GM21423 (cell line): ENCODE results near the gene NUP153.
"Not testable (repeated sequence)": the region's sequence is repeated elsewhere in the genome, so short reads cannot be mapped to it uniquely, and the experiment has no call there.

Source experiments
- ATAC-seq: cut with Tn5 transposase; IDR thresholded peaks from one replicate; pipeline ENCODE4 v1.9.1; 2021; ENCODE audit warnings: mild to moderate bottlenecking, moderate library complexity; ENCODE audit not compliant: unreplicated experiment

The NUP153 gene

DNA sequence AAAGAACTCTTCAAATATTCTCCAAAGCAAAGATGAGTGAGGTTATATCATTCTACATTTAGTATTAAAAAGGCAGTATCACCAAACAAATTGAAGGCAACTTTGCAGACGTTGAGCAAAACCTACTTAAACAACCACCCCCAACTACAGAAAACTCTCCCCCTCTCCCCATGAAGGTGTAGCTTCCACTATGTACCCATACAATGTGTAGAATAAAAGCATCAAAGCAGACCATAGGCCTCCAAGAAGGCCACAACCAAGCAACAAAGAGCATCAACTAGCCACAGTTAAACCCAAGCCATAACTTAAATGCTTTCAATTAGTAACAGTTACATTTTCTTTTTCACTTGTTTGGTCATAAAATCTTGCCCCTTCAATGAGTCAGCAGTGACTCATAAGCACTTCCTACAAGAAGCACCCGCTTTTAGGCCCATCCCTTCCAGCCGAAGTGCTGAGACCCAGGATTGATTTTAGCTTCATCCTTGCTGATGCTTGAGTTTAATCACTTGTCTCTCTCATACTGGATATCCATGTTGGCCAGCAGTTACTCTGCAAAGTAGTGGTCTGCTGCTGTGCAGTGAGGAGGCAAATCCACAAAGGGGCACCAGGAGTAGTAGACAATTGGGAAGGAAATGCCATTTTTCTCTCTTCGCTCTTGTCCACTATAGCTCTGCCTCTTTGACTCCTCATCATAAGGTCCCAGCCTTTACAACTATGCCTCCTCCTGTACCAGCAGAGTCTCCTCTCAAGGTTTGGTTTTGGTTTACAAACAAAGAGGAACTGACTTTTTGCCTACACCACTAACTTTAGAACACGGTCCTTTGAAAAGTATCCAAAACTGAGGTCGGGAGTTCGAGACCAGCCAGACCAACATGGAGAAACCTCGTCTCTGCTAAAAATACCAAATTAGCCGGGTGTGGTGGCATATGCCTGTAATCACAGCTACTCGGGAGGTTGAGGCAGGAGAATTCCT is 8.4 kb upstream of the NUP153 start:
- peak; percentile 88 for ATAC-seq

- no peak for ATAC-seq
Measured at GRCh38 chr6:17714177-17714576, 7.5 kb upstream of the NUP153 start.

GRCh38 chr6:17712576-17712975 is 5.9 kb upstream of the NUP153 start:
- no peak for ATAC-seq

GRCh38 chr6:17710331-17710730 is 3.6 kb upstream of the NUP153 start:
- ATAC-seq = no peak

- ATAC-seq = no peak
Measured at GRCh38 chr6:17709476-17709875, 2.8 kb upstream of the NUP153 start.

DNA sequence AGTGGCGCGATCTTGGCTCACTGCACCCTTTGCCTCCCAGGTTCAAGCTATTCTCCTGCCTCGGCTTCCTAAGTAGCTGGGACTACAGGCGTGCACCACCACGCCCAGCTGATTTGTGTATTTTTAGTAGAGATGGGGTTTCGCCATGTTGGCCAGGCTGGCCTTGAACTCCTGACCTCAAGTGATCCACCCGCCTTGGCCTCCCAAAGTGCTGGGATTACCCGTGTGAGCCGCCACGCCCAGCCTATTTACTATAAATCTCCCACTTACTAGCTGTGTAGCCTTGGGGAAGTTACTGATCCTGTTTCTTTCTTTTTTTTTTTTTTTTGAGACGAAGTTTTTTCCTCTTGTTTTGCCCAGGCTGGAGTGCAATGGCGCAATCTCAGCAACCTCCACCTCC is 1.3 kb upstream of the NUP153 start:
- not testable (repeated sequence) for ATAC-seq

- no peak for ATAC-seq
Measured at GRCh38 chr6:17707371-17707651, 586 bp upstream of the NUP153 start.

DNA sequence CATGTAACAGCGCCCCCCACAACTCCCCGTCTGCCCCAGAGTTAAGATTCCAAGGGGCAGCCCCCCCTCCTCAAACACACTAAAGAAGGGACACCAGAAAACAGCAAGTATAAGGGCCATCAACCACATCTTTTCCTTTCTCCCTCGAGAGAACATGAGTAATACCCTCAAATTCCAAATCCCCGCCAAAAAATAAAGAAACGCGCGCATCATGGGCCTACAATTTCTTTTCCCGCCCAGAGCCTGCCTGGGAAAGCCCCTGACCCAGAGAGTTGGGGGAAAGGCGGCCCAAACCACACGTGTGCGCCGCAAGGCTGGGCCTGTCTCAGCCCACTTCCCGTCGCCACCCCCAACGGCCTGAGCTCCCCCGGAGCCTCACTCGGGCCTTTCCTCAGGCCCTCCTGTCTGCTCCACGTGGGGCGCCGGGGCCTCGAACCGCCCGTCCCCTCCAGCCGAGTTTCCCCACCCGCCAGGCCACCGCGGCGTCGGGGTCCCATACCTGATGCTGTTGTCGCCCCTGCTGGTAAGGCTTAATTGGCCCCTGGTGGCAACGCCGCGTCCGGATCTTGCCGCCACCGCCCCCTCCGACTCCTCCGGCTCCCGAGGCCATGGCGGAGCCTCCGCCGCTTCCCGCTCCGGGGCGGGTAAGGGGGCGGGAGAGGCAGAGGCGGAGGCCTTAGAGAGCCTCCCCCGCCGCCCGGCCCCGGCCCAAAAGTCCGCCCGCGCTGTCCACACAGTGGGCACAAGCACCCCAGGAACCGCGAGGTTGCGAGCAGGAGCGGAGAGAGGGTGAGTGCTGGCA is 746 bp downstream of the NUP153 start:
- peak; percentile 65 for ATAC-seq

- peak; percentile 7 for ATAC-seq
Measured at GRCh38 chr6:17705428-17705777, 1.3 kb downstream of the NUP153 start.

DNA sequence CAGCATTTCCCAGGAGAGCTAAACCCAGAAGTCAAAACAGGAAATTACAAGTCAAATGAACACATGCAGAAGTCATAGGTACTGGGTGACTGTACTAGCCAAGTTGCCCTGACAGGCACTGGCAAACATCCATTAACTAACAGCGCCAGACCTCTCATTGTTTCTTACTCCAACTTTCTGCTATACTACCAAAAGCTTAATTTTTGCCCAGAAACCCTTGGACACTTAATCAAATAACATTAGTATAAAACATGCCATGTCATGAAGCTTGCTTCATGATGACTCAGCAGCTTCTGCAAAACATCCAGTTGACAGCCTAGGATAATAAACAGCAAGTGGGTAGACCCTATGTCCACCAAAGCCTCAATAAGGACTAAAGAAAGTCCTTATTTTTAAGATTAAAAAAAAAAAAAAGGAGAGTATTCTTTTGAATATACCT is 3.5 kb downstream of the NUP153 start:
- no peak for ATAC-seq

DNA sequence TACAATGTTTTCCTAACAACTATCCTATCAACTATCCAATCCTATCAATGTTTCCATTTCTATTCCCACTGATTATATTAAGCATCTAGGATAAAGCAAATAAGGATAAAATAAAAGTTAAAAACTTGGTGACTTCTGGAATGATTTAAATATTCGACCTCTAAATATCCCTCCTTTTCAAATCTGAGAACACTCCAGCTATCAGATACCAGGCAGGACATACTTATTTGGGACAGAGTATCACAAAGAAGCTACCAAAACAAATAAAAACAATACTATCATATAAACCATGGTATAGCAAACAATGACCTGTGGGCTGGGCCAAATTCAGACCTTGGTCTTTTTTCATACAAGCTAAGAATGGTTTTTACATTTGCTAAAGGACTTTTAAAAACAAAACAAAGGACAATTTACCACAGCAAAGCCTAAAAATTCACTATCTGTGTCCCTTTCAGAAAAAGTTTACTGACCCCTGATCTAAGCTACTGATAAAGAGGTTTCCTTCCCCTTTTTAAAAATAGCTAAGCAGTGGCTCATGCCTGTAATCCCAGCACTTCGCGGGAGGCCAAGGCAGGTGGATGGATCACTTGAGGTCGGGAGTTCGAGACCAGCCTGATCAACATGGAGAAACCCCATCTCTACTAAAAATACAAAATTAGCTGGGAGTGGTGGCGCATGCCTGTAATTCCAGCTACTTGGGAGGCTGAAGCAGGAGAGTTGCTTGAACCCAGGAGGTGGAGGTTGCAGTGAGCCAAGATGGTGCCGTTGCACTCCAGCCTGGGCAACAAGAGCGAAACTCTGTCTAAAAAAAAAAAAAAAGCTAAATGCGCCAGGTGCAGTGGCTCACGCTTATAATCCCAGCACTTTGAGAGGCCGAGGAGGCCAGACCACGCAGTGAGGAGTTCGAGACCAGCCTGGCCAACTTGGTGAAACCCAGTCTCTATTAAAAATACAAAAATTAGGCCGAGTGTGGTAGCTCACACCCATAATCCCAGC is 6.0 kb downstream of the NUP153 start:
- no peak for ATAC-seq

DNA sequence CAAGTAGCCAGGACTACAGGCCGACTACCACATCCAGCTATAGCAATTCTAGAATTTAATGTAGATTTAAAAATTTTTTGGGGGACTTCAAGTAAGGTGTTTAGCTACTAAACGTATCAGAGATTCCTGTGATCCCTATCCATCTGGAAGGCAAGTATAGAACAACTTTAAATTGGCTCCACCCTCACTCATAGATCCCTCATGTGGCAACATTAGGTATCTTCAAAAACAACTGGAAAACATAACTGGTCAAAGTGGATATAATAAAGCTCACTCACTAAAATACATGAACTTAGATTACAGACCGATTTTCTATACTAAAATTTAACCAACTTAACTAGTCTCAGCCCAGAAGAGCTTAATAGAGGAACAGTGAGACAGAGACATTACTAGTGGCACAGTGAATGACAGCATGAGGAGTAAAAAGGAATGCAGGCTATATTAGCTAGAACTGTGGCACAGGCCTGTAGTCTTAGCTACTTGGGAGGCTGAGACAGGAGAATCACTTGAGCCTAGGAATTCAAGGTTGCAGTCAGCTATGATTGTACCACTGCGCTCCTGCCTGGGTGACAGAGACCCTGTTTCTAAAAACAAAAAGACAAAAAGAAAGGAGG is 14.7 kb downstream of the NUP153 start:
- ATAC-seq = no peak

DNA sequence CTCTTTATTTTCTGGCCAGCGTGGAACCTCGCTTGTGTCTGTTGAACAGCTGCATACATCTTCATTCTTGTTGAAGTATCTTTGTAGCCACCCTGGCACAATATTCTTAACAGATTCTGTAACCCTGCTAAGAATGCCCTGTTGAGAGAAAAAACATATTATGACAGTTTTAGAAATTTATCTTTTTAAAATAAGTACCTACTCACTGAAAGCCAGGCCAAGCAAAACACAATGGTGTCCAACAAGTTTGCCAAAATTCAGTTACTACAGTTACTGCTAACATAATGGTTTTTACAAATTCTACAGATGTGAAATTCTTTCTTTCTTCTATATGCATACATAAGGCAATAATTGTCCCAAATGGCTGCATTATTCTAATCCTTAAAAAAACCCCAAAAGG is 18.2 kb downstream of the NUP153 start:
- no peak for ATAC-seq

- no peak for ATAC-seq
Measured at GRCh38 chr6:17687136-17687535, 19.6 kb downstream of the NUP153 start.

DNA sequence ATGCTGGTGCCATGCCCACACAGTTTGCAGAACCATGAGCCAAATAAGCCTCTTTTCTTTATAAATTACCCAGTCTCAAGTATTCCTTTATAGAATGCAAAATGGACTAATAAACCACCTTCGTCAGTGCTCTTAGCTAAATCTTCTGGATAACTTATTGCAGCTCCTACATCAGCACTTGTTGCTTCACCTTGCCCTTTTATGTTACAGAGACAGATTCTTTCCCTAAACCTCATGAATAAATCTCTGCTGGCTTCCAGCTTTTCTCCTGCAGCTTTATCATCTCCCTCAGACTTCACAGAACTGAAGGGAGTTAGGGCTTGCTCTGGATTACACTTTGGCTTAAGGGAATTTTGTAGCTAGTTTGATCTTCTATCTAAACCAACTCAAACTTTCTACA is 22.6 kb downstream of the NUP153 start:
- ATAC-seq = no peak

GRCh38 chr6:17683428-17683827 is 23.3 kb downstream of the NUP153 start:
- ATAC-seq = no peak

- no peak for ATAC-seq
Measured at GRCh38 chr6:17679726-17680125, 27.0 kb downstream of the NUP153 start.

DNA sequence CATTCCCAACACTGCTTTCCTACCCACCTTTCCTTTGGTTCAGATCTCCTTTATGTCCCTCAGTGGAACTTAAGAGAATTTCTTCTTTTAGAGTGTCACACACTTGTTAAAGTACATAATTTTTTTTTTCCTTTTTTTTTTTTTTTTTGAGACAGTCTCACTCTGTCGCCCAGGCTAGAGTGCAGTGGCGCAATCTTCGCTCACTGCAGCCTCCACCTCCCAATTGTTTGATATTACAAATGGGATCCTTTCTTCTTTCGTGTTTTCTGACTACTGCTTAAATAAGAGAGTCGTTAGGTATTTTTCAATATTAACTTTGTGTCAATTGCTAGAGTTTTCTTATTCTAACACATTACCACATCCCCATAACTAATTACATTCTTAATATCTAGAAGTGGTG is 29.1 kb downstream of the NUP153 start:
- no peak for ATAC-seq

GRCh38 chr6:17673543-17674254 is 33.0 kb downstream of the NUP153 start:
- ATAC-seq = no peak
